Measurements from ENCODE around the gene VILL.
"Not testable (repeated sequence)": the region's sequence is repeated elsewhere in the genome, so short reads cannot be mapped to it uniquely, and the experiment has no call there.

GRCh38 chr3:38053813-38054498 is 63.4 kb downstream of the VILL start:
- not testable (repeated sequence) for TF ChIP-seq CTCF (IDR thresholded peaks at IDR 0.05; ENCODE audit: insufficient read depth, low read depth, low read length); EZH2 (IDR thresholded peaks at IDR 0.05; ENCODE audit: insufficient read depth, low read length)

All from astrocyte (in vitro differentiated cells and primary cell).